ENCODE results near the gene IRX4.

Gene IRX4

GRCh38 chr5:1914471-1914870 lies 31.7 kb upstream of the IRX4 start:
- no peak for DNase-seq (ENCODE audit: low read depth, low spot score)

GRCh38 chr5:1913578-1913977 lies 30.9 kb upstream of the IRX4 start:
- no peak for DNase-seq (ENCODE audit: low read depth, low spot score)

GRCh38 chr5:1912951-1913565 lies 30.3 kb upstream of the IRX4 start:
- no peak for DNase-seq (ENCODE audit: low read depth, low spot score)

GRCh38 chr5:1911773-1912235 lies 29.1 kb upstream of the IRX4 start:
- no peak for DNase-seq (ENCODE audit: low read depth, low spot score)

GRCh38 chr5:1910861-1911772 lies 28.4 kb upstream of the IRX4 start:
- no peak for DNase-seq (ENCODE audit: low read depth, low spot score)

- DNase-seq (ENCODE audit: low read depth, low spot score) = no peak
These were observed 27.5 kb upstream of the IRX4 start for GRCh38 chr5:1910081-1910760.

- no peak for DNase-seq (ENCODE audit: low read depth, low spot score)
These were observed 26.7 kb upstream of the IRX4 start for GRCh38 chr5:1909346-1909985.

- DNase-seq (ENCODE audit: low read depth, low spot score) = no peak
These were observed 26.2 kb upstream of the IRX4 start for GRCh38 chr5:1908931-1909330.

- DNase-seq (ENCODE audit: low read depth, low spot score) = no peak
These were observed 24.9 kb upstream of the IRX4 start for GRCh38 chr5:1907616-1908015.

- DNase-seq (ENCODE audit: low read depth, low spot score) = no peak
These were observed 22.4 kb upstream of the IRX4 start for GRCh38 chr5:1905108-1905507.

GRCh38 chr5:1901983-1902382 lies 19.3 kb upstream of the IRX4 start:
- no peak for DNase-seq (ENCODE audit: low read depth, low spot score)

GRCh38 chr5:1901061-1901460 lies 18.3 kb upstream of the IRX4 start:
- DNase-seq (ENCODE audit: low read depth, low spot score) = no peak

- no peak for DNase-seq (ENCODE audit: low read depth, low spot score)
These were observed 16.5 kb upstream of the IRX4 start for GRCh38 chr5:1899201-1899600.

GRCh38 chr5:1897816-1898450 lies 15.2 kb upstream of the IRX4 start:
- DNase-seq (ENCODE audit: low read depth, low spot score) = no peak

- DNase-seq (ENCODE audit: low read depth, low spot score) = no peak
These were observed 14.7 kb upstream of the IRX4 start for GRCh38 chr5:1897386-1897785.

- DNase-seq (ENCODE audit: low read depth, low spot score) = no peak
These were observed 14.1 kb upstream of the IRX4 start for GRCh38 chr5:1896602-1897376.

GRCh38 chr5:1895739-1896420 lies 13.2 kb upstream of the IRX4 start:
- DNase-seq (ENCODE audit: low read depth, low spot score) = no peak

GRCh38 chr5:1894243-1894642 lies 11.5 kb upstream of the IRX4 start:
- DNase-seq (ENCODE audit: low read depth, low spot score) = no peak

GRCh38 chr5:1893754-1894153 lies 11.0 kb upstream of the IRX4 start:
- DNase-seq (ENCODE audit: low read depth, low spot score) = no peak

Measured in iPS DF 19.7 (cell line).